Caco-2 (cell line): ENCODE data around the gene KCTD6. TPM values are rescaled to one million over a fixed set of nuclear protein-coding genes. Genes with fewer than 3 reads are reported as not detected.

ENCODE experiments used
- BruUV-seq: library from RNA; stranded (reverse); fragments of 400-500 nt; replicated peaks from 2 replicates; lab custom pipeline; 2021; lab: Mats Ljungman, UMichigan
- CTCF ChIA-PET: fragments of 300-600 bp; sonication (Branson Sonifier 250); formaldehyde crosslinking; loops from one replicate; lab custom pipeline; 2022; ENCODE audit warnings: antibody characterized with exemption; lab: Charles Lee
- POLR2A ChIA-PET: fragments of 300-600 bp; sonication (Branson Sonifier 250); formaldehyde crosslinking; loops from one replicate; lab custom pipeline; 2022; ENCODE audit warnings: antibody characterized with exemption; lab: Charles Lee
- DNase-seq, 2 experiments: peaks; one replicate each; pipeline versions ENCODE4 v3.0.0 to v3.0.0-alpha.2; 2020 to 2022
- H3K27me3 ChIP-seq: replicated peaks from 2 replicates; pipeline ENCODE4 v1.6.0; 2011; ENCODE audit warnings: low read length; ENCODE audit not compliant: control insufficient read depth, insufficient read depth
- H3K36me3 ChIP-seq: 2 replicates; pipeline ENCODE4 v1.5.1; 2011; ENCODE audit warnings: low read length; ENCODE audit not compliant: control insufficient read depth, insufficient read depth
- H3K4me1 ChIP-seq: fragments of 250-450 bp; sonication (Bioruptor Pico); 2 replicates; pipeline ENCODE4 v1.5.1; 2020; ENCODE audit warnings: mild to moderate bottlenecking
- H3K4me3 ChIP-seq: 2 replicates; pipeline ENCODE4 v1.5.1; 2011; ENCODE audit warnings: low read depth, mild to moderate bottlenecking, control low read depth, low read length
- H3K9me3 ChIP-seq: fragments of 250-450 bp; sonication (Bioruptor Pico); 2 replicates; pipeline ENCODE4 v1.5.1; 2020; ENCODE audit warnings: mild to moderate bottlenecking, moderate library complexity
- H3K27ac Mint-ChIP-seq: one replicate; pipeline ENCODE4 v1.8.0; 2022; ENCODE audit warnings: mixed read lengths; ENCODE audit not compliant: unreplicated experiment
- H3K27me3 Mint-ChIP-seq: one replicate; pipeline ENCODE4 v1.8.0; 2022; ENCODE audit warnings: mixed read lengths; ENCODE audit not compliant: insufficient read depth, unreplicated experiment
- H3K36me3 Mint-ChIP-seq: one replicate; pipeline ENCODE4 v1.8.0; 2022; ENCODE audit warnings: mild to moderate bottlenecking, mixed read lengths; ENCODE audit not compliant: insufficient read depth, unreplicated experiment
- H3K4me1 Mint-ChIP-seq: one replicate; pipeline ENCODE4 v1.8.0; 2022; ENCODE audit warnings: low read depth, mixed read lengths; ENCODE audit not compliant: unreplicated experiment
- H3K4me3 Mint-ChIP-seq: one replicate; pipeline ENCODE4 v1.8.0; 2022; ENCODE audit warnings: mild to moderate bottlenecking, moderate library complexity, mixed read lengths; ENCODE audit not compliant: unreplicated experiment
- H3K9me3 Mint-ChIP-seq: one replicate; pipeline ENCODE4 v1.8.0; 2022; ENCODE audit warnings: mixed read lengths; ENCODE audit not compliant: unreplicated experiment
- intact Hi-C: fragments of 100-400 bp; cut with micrococcal nuclease; formaldehyde crosslinking; loops from one replicate; pipeline ENCODE4 v1.10.0; 2022; ENCODE audit not compliant: unreplicated experiment
- total RNA-seq: library from RNA; stranded (reverse); gene quantifications from 2 replicates; pipeline ENCODE4 v1.2.3, GENCODE V29; 2022
- TF ChIP-seq, protein P1 (sequence below), 2 experiments: fragments of 200-600 bp in 1 of 2; IDR thresholded peaks; 1 replicate in 1 of 2; 2 replicates in 1 of 2; pipeline versions ENCODE4 v1.5.1 to v1.8.0; 2011 to 2022; ENCODE audit warnings: antibody characterized with exemption in 1 of 2, control low read depth in 1 of 2, inconsistent platforms in 1 of 2, low read depth in 1 of 2, low read length in 1 of 2, mild to moderate bottlenecking in 1 of 2, moderate library complexity in 1 of 2; ENCODE audit not compliant: insufficient read depth in 1 of 2, severe bottlenecking in 1 of 2, unreplicated experiment in 1 of 2

KCTD6 gene
- total RNA-seq, 1 experiment from 2014 or later, result 9.8 TPM

DNA sequence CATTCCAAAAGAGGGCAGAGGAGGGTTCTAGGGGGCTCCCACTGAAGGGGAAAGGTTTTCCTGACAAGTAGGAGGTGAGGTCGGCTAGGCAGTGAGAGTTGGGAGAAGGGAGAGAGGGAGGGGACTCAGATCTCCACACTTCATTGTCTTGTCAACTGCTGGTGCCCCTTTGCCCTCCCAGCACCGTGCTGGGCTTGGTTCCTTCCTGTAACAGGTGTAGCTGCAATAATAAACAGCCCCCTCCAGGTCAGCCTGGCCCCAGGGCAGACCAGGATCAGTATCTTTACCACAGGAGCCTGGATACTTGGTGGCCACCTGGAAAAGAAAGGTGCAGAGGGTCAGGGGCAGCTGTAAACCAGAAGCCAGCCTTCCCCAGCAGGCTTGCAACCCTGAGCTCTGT lies 2.9 kb upstream of the KCTD6 start:
- ChIA-PET POLR2A (no interaction called here), CTCF (interaction anchor here (1.0 kb wide), 1 partner anchor 189 kb away, joined by 3 read pairs; no protein-coding TSS in a partner anchor)
- peak in 1 of 2 experiments; percentile 46 for DNase-seq
- TF ChIP-seq, protein P1, sequence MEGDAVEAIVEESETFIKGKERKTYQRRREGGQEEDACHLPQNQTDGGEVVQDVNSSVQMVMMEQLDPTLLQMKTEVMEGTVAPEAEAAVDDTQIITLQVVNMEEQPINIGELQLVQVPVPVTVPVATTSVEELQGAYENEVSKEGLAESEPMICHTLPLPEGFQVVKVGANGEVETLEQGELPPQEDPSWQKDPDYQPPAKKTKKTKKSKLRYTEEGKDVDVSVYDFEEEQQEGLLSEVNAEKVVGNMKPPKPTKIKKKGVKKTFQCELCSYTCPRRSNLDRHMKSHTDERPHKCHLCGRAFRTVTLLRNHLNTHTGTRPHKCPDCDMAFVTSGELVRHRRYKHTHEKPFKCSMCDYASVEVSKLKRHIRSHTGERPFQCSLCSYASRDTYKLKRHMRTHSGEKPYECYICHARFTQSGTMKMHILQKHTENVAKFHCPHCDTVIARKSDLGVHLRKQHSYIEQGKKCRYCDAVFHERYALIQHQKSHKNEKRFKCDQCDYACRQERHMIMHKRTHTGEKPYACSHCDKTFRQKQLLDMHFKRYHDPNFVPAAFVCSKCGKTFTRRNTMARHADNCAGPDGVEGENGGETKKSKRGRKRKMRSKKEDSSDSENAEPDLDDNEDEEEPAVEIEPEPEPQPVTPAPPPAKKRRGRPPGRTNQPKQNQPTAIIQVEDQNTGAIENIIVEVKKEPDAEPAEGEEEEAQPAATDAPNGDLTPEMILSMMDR (IDR thresholded peaks at IDR 0.05; ENCODE audit: insufficient read depth in 1 of 2, low read depth in 1 of 2, low read length in 1 of 2, severe bottlenecking in 1 of 2, unreplicated experiment in 1 of 2), result no peak
- Mint-ChIP-seq H3K27me3 (no peaks in the 10 kb centered on the region), H3K36me3 (no peaks in the 10 kb centered on the region), H3K9me3 (no peaks in the 10 kb centered on the region), H3K27ac (no peak overlapping the region), H3K4me3 (no peak overlapping the region), H3K4me1 (peaks cover 26% of the 10 kb centered on the region)
- Histone ChIP-seq H3K4me3 (no peak overlapping the region), H3K4me1 (peaks cover 26% of the 10 kb centered on the region), H3K36me3 (no peaks in the 10 kb centered on the region), H3K9me3 (no peaks in the 10 kb centered on the region), H3K27me3 (no peaks in the 10 kb centered on the region)
- intact Hi-C loops, result no loop called here
- no TSS peak for BruUV-seq

DNA sequence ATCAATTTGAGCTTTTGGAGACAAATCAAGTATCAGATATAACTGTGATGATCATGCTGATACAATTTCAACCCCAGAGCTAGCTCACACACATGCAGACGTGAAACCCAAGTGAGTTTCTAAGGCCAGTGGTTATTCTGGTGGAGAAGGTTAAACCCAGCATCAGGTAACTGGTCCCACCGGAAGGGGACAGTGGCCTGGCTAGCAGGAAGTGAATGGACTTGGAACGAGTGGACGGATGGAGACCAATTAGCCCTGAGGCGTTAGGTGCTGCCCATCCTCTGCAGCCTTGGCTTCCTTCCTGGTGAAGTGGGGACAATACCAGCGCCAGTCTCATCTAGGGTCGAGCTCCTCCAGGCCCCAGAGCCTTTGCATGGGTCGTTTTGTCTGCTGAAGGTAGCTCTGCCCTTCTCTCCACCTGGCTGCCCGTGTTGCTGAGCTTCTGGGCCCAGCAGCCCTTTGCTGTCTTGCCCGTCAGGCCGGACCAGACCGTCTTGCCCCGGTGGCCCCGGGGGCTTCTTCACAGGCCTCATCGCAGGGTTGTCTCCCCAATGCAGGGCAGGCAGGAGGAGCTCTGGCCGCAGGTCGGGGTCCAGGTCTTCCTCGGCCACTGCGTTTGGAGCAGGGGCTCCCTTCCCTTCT lies 915 bp upstream of the KCTD6 start:
- intact Hi-C loops, result loop anchor here (1.0 to 2.0 kb wide), 3 partner anchors 20 to 41 kb away; no protein-coding TSS in a partner anchor
- Mint-ChIP-seq H3K27me3 (no peaks in the 10 kb centered on the region), H3K27ac (peak overlapping the region; percentile 43), H3K36me3 (no peaks in the 10 kb centered on the region), H3K4me3 (peak overlapping the region; percentile 94), H3K4me1 (peaks cover 26% of the 10 kb centered on the region), H3K9me3 (no peaks in the 10 kb centered on the region)
- Histone ChIP-seq H3K27me3 (no peaks in the 10 kb centered on the region), H3K4me3 (peak overlapping the region; percentile 17; the same call in 1 of the 2 replicates), H3K4me1 (peaks cover 26% of the 10 kb centered on the region), H3K36me3 (no peaks in the 10 kb centered on the region), H3K9me3 (no peaks in the 10 kb centered on the region)
- no peak for DNase-seq
- BruUV-seq, result no TSS peak
- TF ChIP-seq, protein P1 (IDR thresholded peaks at IDR 0.05; ENCODE audit: insufficient read depth in 1 of 2, low read depth in 1 of 2, low read length in 1 of 2, severe bottlenecking in 1 of 2, unreplicated experiment in 1 of 2), result no peak
- CTCF ChIA-PET, result interaction anchor here (0.6 to 1.6 kb wide), 5 partner anchors 35 to 185 kb away, joined by 3 to 5 read pairs (median 3); partner anchors contain the start of genes HTD2 and RPP14
- POLR2A ChIA-PET, result no interaction called here

DNA sequence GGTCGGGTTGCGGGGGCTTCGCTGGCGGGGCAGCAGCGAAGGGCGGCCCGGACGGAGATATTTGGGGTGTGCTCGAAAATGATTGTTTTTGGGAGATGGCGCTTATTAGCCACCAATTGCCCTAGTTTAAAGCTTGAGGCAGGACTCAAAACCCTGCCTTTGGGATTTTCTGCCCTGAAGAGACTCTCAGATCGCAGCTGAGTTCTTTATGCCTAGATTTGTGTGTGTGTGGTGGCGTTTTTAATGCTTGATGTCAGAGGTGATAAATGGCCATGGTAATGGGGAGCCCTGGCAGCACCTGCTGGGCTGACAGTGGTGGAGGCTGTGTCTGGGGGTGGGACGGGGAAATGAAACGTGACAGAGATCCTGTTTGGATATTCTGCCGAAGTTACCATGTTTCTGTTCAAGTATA lies 604 bp downstream of the KCTD6 start:
- peaks cover 26% of the 10 kb centered on the region for H3K4me1 ChIP-seq
- peak in 1 of 2 experiments; percentile 9 for DNase-seq

More for the DNA sequence above, 604 bp downstream of the KCTD6 start:
- Mint-ChIP-seq H3K4me1 (peaks cover 19% of the 10 kb centered on the region), H3K4me3 (peak overlapping the region; percentile 94), H3K27ac (peak overlapping the region; percentile 87), H3K9me3 (no peaks in the 10 kb centered on the region), H3K27me3 (no peaks in the 10 kb centered on the region), H3K36me3 (no peaks in the 10 kb centered on the region)
- no peaks in the 10 kb centered on the region for H3K27me3 ChIP-seq
- BruUV-seq, result no TSS peak
- TF ChIP-seq, protein P1 (IDR thresholded peaks at IDR 0.05; ENCODE audit: insufficient read depth in 1 of 2, low read depth in 1 of 2, low read length in 1 of 2, severe bottlenecking in 1 of 2, unreplicated experiment in 1 of 2), result no peak
- H3K36me3 ChIP-seq, result no peaks in the 10 kb centered on the region
- intact Hi-C loops, result loop anchor here (2.0 kb wide), 1 partner anchor 60 kb away; the partner anchor contains the start of gene PDHB
- ChIA-PET POLR2A (no interaction called here), CTCF (interaction anchor here (0.8 to 1.6 kb wide), 4 partner anchors 29 to 77 kb away, joined by 3 to 5 read pairs (median 4); no protein-coding TSS in a partner anchor)
- peak overlapping the region; percentile 51 for H3K4me3 ChIP-seq
- H3K9me3 ChIP-seq, result no peaks in the 10 kb centered on the region
